Stimulated activated memory B cell treated with anti-CD40 and anti-IgM and Interleukin-4, amounts not matched to agents 10 μg/mL and 1 μg/mL and 100 μg/mL, for 72 hours (primary cell): ENCODE measurements around the gene CORIN.
"Not testable (repeated sequence)": the region's sequence is repeated elsewhere in the genome, so short reads cannot be mapped to it uniquely, and the experiment has no call there.

Experiments used
- ATAC-seq: fragments of 150-1000 bp; cut with Tn5 transposase; 2 replicates; pipeline ENCODE4 v1.10.0; 2021
- H3K27ac Mint-ChIP-seq: one replicate; pipeline ENCODE4 v1.8.0; 2022; ENCODE audit warnings: mild to moderate bottlenecking, mixed read lengths
- H3K27me3 Mint-ChIP-seq: one replicate; pipeline ENCODE4 v1.8.0; 2022; ENCODE audit warnings: mixed read lengths
- H3K36me3 Mint-ChIP-seq: one replicate; pipeline ENCODE4 v1.8.0; 2022; ENCODE audit warnings: mixed read lengths
- H3K4me1 Mint-ChIP-seq: one replicate; pipeline ENCODE4 v1.8.0; 2022; ENCODE audit warnings: mixed read lengths
- H3K4me3 Mint-ChIP-seq: one replicate; pipeline ENCODE4 v1.8.0; 2022; ENCODE audit warnings: mild to moderate bottlenecking, moderate library complexity, mixed read lengths
- H3K9me3 Mint-ChIP-seq: one replicate; pipeline ENCODE4 v1.8.0; 2022; ENCODE audit warnings: mixed read lengths

CORIN gene

DNA sequence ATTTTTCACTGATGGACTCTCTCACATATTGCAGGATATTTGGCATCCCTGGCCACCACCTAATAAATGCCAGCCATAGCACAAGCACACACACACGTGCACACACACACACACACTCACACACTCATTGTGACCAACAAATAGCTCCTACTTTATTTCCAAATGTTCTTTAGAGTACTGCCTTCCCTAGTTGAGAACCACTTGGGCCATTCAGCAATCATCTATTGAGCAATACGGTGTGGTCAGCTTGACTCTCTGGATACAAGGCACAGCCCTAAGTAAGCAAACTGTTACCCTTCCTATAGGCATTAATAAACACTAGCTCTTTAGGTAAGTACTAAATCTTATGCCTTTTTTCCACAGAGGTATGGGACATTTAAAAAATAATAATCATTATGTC lies 21.1 kb downstream of the CORIN start:
- Mint-ChIP-seq H3K4me3 (no peak overlapping the region), H3K27me3 (peaks cover 20% of the 10 kb centered on the region), H3K27ac (no peak overlapping the region), H3K9me3 (no peaks in the 10 kb centered on the region), H3K4me1 (no peaks in the 10 kb centered on the region), H3K36me3 (no peaks in the 10 kb centered on the region)
- ATAC-seq, result no peak

DNA sequence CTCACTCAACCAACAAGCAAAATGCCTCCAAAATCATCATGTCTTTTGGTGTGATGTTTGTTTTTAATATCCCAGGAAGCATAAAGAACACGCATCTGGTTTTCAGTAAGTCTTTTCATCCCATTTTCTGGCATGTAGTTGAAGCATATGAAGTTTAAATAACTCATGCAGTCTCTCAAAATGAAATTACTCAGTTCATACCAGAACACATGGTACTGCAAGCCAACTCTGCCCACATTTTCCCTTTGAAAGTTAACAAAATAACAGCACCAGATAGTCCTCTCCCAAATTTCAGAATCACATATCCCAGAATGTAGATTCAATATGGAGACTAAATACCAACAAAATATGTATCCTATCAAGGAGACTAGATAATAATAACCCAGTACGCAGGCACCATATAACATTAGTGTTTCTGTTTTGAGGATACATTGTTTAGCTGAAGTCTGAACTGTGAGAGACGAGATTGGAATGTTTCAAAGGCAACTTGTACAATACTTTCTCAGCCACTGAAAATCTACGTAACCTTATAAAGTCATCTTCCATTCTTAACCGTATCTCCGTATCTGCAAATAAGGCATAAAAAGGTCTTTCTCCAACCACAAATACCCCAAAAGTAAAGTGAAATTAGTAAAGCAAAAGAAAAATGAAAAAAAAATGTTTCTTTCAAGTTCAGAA lies 23.1 kb downstream of the CORIN start:
- Mint-ChIP-seq H3K9me3 (no peaks in the 10 kb centered on the region), H3K4me1 (no peaks in the 10 kb centered on the region), H3K27me3 (peaks cover 30% of the 10 kb centered on the region), H3K4me3 (no peak overlapping the region), H3K27ac (no peak overlapping the region), H3K36me3 (no peaks in the 10 kb centered on the region)
- no peak for ATAC-seq

DNA sequence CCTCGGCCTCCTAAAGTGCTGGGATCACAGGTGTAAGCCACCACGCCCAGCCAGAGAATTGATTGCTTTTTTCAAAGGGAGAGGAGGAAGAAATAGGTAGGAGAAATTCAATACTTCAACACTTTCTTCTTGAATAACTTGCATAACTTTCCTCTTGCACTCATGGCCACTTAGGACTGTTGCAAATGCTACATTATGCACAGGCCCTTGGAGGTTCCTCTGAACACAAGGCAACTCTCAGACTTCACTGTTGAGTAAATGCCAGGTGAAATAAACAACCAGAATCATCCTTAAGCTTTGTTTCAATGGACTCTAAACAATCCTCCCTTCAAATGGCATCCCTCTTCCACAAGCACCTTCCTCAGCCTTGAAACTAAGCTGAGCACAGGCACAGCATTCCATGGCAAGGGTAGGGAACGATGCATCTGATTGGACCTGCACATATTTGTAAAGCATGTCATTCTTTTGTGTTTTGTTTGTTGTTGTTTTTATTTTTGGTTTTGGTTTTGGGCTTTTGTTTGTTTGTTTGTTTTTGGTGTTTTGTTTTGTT lies 28.1 kb downstream of the CORIN start:
- Mint-ChIP-seq H3K27me3 (peaks cover 20% of the 10 kb centered on the region), H3K4me3 (no peak overlapping the region), H3K4me1 (no peaks in the 10 kb centered on the region), H3K36me3 (no peaks in the 10 kb centered on the region), H3K9me3 (no peaks in the 10 kb centered on the region), H3K27ac (no peak overlapping the region)
- ATAC-seq, result no peak

GRCh38 chr4:47804598-47804997 lies 33.3 kb downstream of the CORIN start:
- H3K27ac Mint-ChIP-seq, result no peak overlapping the region
- no peaks in the 10 kb centered on the region for H3K36me3 Mint-ChIP-seq
- H3K4me1 Mint-ChIP-seq, result no peaks in the 10 kb centered on the region
- no peak overlapping the region for H3K4me3 Mint-ChIP-seq
- no peaks in the 10 kb centered on the region for H3K27me3 Mint-ChIP-seq
- ATAC-seq, result no peak
- H3K9me3 Mint-ChIP-seq, result peaks cover 3% of the 10 kb centered on the region

- H3K36me3 Mint-ChIP-seq, result no peaks in the 10 kb centered on the region
- H3K9me3 Mint-ChIP-seq, result peaks cover 3% of the 10 kb centered on the region
- H3K4me1 Mint-ChIP-seq, result no peaks in the 10 kb centered on the region
- H3K27ac Mint-ChIP-seq, result no peak overlapping the region
- ATAC-seq, result peak; percentile 36
- no peaks in the 10 kb centered on the region for H3K27me3 Mint-ChIP-seq
- no peak overlapping the region for H3K4me3 Mint-ChIP-seq
Measured at GRCh38 chr4:47801481-47802002, 36.3 kb downstream of the CORIN start.

GRCh38 chr4:47798165-47798564 lies 39.7 kb downstream of the CORIN start:
- Mint-ChIP-seq H3K27me3 (no peaks in the 10 kb centered on the region), H3K4me3 (no peak overlapping the region), H3K4me1 (no peaks in the 10 kb centered on the region), H3K27ac (no peak overlapping the region), H3K9me3 (peaks cover 3% of the 10 kb centered on the region), H3K36me3 (no peaks in the 10 kb centered on the region)
- no peak for ATAC-seq

DNA sequence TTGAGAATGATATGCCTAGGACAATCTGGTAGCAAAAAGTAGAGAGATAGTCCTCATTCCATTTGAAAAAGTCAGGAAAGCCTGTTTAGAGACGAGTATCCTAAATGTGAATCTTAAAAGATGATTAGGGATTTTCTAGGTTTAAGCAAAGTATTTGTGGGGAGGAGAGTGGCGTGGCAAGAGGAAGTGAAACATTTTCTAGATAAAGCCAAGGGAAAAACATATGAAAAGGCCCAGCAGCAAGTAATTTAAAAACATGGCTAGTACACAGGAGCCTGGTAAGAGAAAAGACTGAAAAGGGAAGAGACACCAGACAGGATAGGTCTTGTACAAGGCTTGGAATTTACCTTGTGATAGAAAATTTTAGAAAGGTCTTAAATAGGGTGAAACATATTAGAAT lies 45.9 kb downstream of the CORIN start:
- no peaks in the 10 kb centered on the region for H3K36me3 Mint-ChIP-seq
- no peak overlapping the region for H3K4me3 Mint-ChIP-seq
- no peaks in the 10 kb centered on the region for H3K9me3 Mint-ChIP-seq
- H3K27ac Mint-ChIP-seq, result no peak overlapping the region
- no peaks in the 10 kb centered on the region for H3K27me3 Mint-ChIP-seq
- ATAC-seq, result no peak
- peaks cover 8% of the 10 kb centered on the region for H3K4me1 Mint-ChIP-seq

- no peak overlapping the region for H3K27ac Mint-ChIP-seq
- H3K4me1 Mint-ChIP-seq, result peaks cover 8% of the 10 kb centered on the region
- no peaks in the 10 kb centered on the region for H3K36me3 Mint-ChIP-seq
- no peak overlapping the region for H3K4me3 Mint-ChIP-seq
- no peaks in the 10 kb centered on the region for H3K27me3 Mint-ChIP-seq
- H3K9me3 Mint-ChIP-seq, result no peaks in the 10 kb centered on the region
- ATAC-seq, result no peak
Measured at GRCh38 chr4:47790105-47790504, 47.8 kb downstream of the CORIN start.

- H3K27me3 Mint-ChIP-seq, result no peaks in the 10 kb centered on the region
- H3K4me3 Mint-ChIP-seq, result no peak overlapping the region
- no peak overlapping the region for H3K27ac Mint-ChIP-seq
- no peaks in the 10 kb centered on the region for H3K36me3 Mint-ChIP-seq
- ATAC-seq, result no peak
- H3K9me3 Mint-ChIP-seq, result no peaks in the 10 kb centered on the region
- H3K4me1 Mint-ChIP-seq, result peaks cover 8% of the 10 kb centered on the region
Measured at GRCh38 chr4:47788126-47788525, 49.7 kb downstream of the CORIN start.

DNA sequence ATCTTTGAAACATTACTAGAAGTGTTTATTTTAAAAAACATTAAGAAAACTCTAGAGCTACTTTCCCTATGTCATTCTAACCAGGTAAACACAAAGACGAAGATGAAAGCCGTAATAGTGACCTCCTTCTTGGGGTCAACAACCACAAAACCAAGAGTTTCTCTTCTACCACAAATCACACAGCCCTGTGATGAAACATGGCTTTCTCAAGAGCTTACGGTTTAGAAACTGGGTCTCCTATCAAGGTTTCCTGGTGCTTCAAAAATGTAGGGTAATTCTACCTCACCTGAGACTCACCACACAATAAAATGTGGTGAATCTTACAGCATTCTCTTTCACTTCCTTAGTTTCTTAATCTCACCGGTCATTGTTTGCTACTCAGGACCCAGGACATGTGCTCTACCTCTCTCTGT lies 50.9 kb downstream of the CORIN start:
- H3K9me3 Mint-ChIP-seq, result no peaks in the 10 kb centered on the region
- peaks cover 4% of the 10 kb centered on the region for H3K4me1 Mint-ChIP-seq
- peaks cover 7% of the 10 kb centered on the region for H3K27me3 Mint-ChIP-seq
- H3K36me3 Mint-ChIP-seq, result no peaks in the 10 kb centered on the region
- no peak overlapping the region for H3K27ac Mint-ChIP-seq
- no peak overlapping the region for H3K4me3 Mint-ChIP-seq
- no peak for ATAC-seq

DNA sequence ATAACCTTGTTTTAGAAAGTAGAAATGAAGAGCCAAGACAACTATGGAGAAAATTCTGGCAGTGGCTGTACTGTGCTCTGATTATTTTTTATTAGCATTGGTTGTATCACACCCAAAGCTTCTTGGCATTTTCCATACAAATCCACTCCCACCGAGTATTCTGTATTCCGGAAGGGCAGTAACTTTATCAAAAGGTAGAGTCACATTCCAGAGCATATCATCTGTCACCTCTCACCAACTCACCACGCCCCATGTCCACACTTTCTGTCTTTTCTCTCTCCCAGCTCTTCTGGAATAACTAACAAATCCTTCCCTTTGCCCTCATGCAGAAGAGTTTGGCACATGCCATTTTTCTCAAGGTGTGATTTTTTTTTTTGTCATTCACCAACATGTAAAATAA lies 52.7 kb downstream of the CORIN start:
- H3K4me1 Mint-ChIP-seq, result no peaks in the 10 kb centered on the region
- ATAC-seq, result no peak
- peaks cover 20% of the 10 kb centered on the region for H3K27me3 Mint-ChIP-seq
- H3K36me3 Mint-ChIP-seq, result no peaks in the 10 kb centered on the region
- H3K4me3 Mint-ChIP-seq, result no peak overlapping the region
- no peak overlapping the region for H3K27ac Mint-ChIP-seq
- peaks cover 3% of the 10 kb centered on the region for H3K9me3 Mint-ChIP-seq

GRCh38 chr4:47784222-47784621 lies 53.6 kb downstream of the CORIN start:
- Mint-ChIP-seq H3K27ac (no peak overlapping the region), H3K27me3 (peaks cover 29% of the 10 kb centered on the region), H3K4me3 (no peak overlapping the region), H3K36me3 (no peaks in the 10 kb centered on the region), H3K9me3 (peaks cover 4% of the 10 kb centered on the region), H3K4me1 (no peaks in the 10 kb centered on the region)
- ATAC-seq, result no peak

GRCh38 chr4:47776353-47776752 lies 61.5 kb downstream of the CORIN start:
- H3K27ac Mint-ChIP-seq, result no peak overlapping the region
- no peak for ATAC-seq
- H3K27me3 Mint-ChIP-seq, result peaks cover 15% of the 10 kb centered on the region
- H3K4me3 Mint-ChIP-seq, result no peak overlapping the region
- no peaks in the 10 kb centered on the region for H3K36me3 Mint-ChIP-seq
- H3K9me3 Mint-ChIP-seq, result peaks cover 6% of the 10 kb centered on the region
- no peaks in the 10 kb centered on the region for H3K4me1 Mint-ChIP-seq

DNA sequence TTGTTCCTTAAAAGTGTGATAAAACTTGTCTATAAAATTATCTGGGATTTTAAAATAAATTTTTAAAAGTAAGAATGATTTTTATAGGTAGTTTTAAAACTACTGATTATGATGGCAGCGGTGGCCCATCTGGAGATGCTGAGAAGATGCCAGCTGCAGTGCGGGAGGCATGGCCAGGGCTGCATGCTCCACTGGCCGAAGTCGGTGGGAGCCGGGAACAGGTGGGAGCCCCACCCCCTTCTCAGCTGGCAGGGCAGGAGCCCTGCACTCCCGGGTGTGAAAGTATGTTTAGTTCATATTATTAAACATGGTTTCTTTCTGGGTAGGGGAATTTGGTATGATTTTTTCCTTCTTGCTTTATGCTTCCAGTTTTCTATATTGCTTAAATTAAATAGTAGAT lies 63.8 kb downstream of the CORIN start:
- Mint-ChIP-seq H3K4me1 (no peaks in the 10 kb centered on the region), H3K27me3 (peaks cover under 1% of the 10 kb centered on the region), H3K36me3 (no peaks in the 10 kb centered on the region), H3K4me3 (no peak overlapping the region), H3K9me3 (peaks cover 2% of the 10 kb centered on the region), H3K27ac (no peak overlapping the region)
- no peak for ATAC-seq

DNA sequence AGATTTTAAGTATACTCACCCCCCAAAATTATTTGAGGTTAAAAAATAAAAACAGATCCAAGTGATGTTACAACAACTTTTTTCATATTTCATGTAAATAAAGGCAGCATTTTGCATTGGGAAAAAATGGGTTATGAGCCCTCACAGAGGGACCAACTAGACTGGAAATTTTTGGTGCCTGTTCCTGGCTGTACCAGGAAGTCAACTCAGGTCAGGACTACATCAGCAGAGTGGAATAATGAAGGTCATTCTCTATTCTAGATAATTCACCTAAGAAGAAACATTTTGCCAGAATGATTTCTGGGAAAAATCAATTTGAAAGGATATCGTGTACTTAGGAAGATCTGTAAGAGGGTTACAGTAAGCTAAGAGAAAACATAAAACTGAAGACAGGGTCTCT lies 66.8 kb downstream of the CORIN start:
- H3K27ac Mint-ChIP-seq, result no peak overlapping the region
- ATAC-seq, result no peak
- H3K4me1 Mint-ChIP-seq, result no peaks in the 10 kb centered on the region
- H3K27me3 Mint-ChIP-seq, result peaks cover 9% of the 10 kb centered on the region
- peaks cover 5% of the 10 kb centered on the region for H3K9me3 Mint-ChIP-seq
- no peaks in the 10 kb centered on the region for H3K36me3 Mint-ChIP-seq
- H3K4me3 Mint-ChIP-seq, result no peak overlapping the region

DNA sequence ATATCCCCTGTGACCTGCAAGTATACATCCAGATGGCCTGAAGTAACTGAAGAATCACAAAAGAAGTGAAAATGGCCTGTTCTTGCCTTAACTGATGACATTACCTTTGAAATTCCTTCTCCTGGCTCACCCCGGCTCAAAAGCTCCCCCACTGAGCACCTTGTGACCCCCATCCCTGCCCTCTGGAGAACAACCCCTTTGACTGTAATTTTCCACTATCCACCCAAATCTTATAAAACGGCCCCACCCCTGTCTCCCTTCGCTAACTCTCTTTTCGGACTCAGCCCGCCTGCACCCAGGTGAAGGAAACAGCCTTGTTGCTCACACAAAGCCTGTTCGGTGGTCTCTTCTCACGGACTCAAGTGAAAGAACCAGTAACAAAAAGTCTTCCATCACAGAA lies 69.9 kb downstream of the CORIN start:
- H3K36me3 Mint-ChIP-seq, H3K9me3 Mint-ChIP-seq, H3K27ac Mint-ChIP-seq: not testable (repeated sequence)

More for the DNA sequence above, 69.9 kb downstream of the CORIN start:
- peaks cover 23% of the 10 kb centered on the region for H3K27me3 Mint-ChIP-seq
- ATAC-seq, H3K4me1 Mint-ChIP-seq, H3K4me3 Mint-ChIP-seq: not testable (repeated sequence)
